ENCODE data around the gene COL2A1.

COL2A1 gene

GRCh38 chr12:47949441-47950341 is 54.6 kb downstream of the COL2A1 start:
- peak in 1 of 3 experiments; percentile 26 for DNase-seq (ENCODE audit: low read depth in 2 of 3, low spot score in 2 of 3)

GRCh38 chr12:47947341-47947740 is 56.9 kb downstream of the COL2A1 start:
- DNase-seq (ENCODE audit: low read depth in 2 of 3, low spot score in 2 of 3) = no peak

GRCh38 chr12:47946413-47947323 is 57.6 kb downstream of the COL2A1 start:
- DNase-seq (ENCODE audit: low read depth in 2 of 3, low spot score in 2 of 3) = no peak

GRCh38 chr12:47945341-47945728 is 58.9 kb downstream of the COL2A1 start:
- DNase-seq (ENCODE audit: low read depth in 2 of 3, low spot score in 2 of 3) = no peak

- DNase-seq (ENCODE audit: low read depth in 2 of 3, low spot score in 2 of 3) = no peak
Measured at GRCh38 chr12:47944685-47945340, 59.5 kb downstream of the COL2A1 start.

GRCh38 chr12:47943623-47944340 is 60.5 kb downstream of the COL2A1 start:
- no peak for DNase-seq (ENCODE audit: low read depth in 2 of 3, low spot score in 2 of 3)

- DNase-seq (ENCODE audit: low read depth in 2 of 3, low spot score in 2 of 3) = no peak
Measured at GRCh38 chr12:47942614-47943225, 61.6 kb downstream of the COL2A1 start.

- peak in 1 of 3 experiments; percentile 26 for DNase-seq (ENCODE audit: low read depth in 2 of 3, low spot score in 2 of 3)
Measured at GRCh38 chr12:47941871-47942613, 62.2 kb downstream of the COL2A1 start.

- no peak for DNase-seq (ENCODE audit: low read depth in 2 of 3, low spot score in 2 of 3)
Measured at GRCh38 chr12:47941475-47941780, 62.8 kb downstream of the COL2A1 start.

GRCh38 chr12:47940773-47941474 is 63.4 kb downstream of the COL2A1 start:
- DNase-seq (ENCODE audit: low read depth in 2 of 3, low spot score in 2 of 3) = no peak

GRCh38 chr12:47939009-47939601 is 65.2 kb downstream of the COL2A1 start:
- no peak for DNase-seq (ENCODE audit: low read depth in 2 of 3, low spot score in 2 of 3)

GRCh38 chr12:47938594-47938993 is 65.7 kb downstream of the COL2A1 start:
- DNase-seq (ENCODE audit: low read depth in 2 of 3, low spot score in 2 of 3) = no peak

- DNase-seq (ENCODE audit: low read depth in 2 of 3, low spot score in 2 of 3) = no peak
Measured at GRCh38 chr12:47938093-47938492, 66.2 kb downstream of the COL2A1 start.

- DNase-seq (ENCODE audit: low read depth in 2 of 3, low spot score in 2 of 3) = no peak
Measured at GRCh38 chr12:47935184-47935583, 69.1 kb downstream of the COL2A1 start.

GRCh38 chr12:47931187-47931586 is 73.1 kb downstream of the COL2A1 start:
- DNase-seq (ENCODE audit: low read depth in 2 of 3, low spot score in 2 of 3) = no peak

GRCh38 chr12:47930634-47931033 is 73.6 kb downstream of the COL2A1 start:
- no peak for DNase-seq (ENCODE audit: low read depth in 2 of 3, low spot score in 2 of 3)

GRCh38 chr12:47927346-47927745 is 76.9 kb downstream of the COL2A1 start:
- DNase-seq (ENCODE audit: low read depth in 2 of 3, low spot score in 2 of 3) = no peak

Data from activated CD8-positive, alpha-beta memory T cell treated with anti-CD3 and anti-CD28 coated beads for 48 hours (primary cell).